HG02763 (cell line): Measurements from ENCODE around the gene GPD2.
A peak's percentile ranks its signal among the peaks of the same experiment; 100 is the strongest.

Source experiments
- ATAC-seq: cut with Tn5 transposase; IDR thresholded peaks from one replicate; pipeline ENCODE4 v1.9.1; 2021; ENCODE audit warnings: mild to moderate bottlenecking, moderate library complexity; ENCODE audit not compliant: unreplicated experiment

The GPD2 gene

GRCh38 chr2:156435718-156436496 lies at the start of gene GPD2:
GPD2 (plus strand) TSS chr2:156436379; CDS start chr2:156476106, 39,727 bp downstream.
- peak; percentile 43 for ATAC-seq

- no peak for ATAC-seq
Observed at GRCh38 chr2:156394033-156394741, 42.0 kb upstream of the GPD2 start.

- peak; percentile 28 for ATAC-seq
Observed at GRCh38 chr2:156396126-156396525, 40.1 kb upstream of the GPD2 start.

GRCh38 chr2:156397229-156397628 lies 39.0 kb upstream of the GPD2 start:
- no peak for ATAC-seq

GRCh38 chr2:156398176-156398575 lies 38.0 kb upstream of the GPD2 start:
- no peak for ATAC-seq

DNA sequence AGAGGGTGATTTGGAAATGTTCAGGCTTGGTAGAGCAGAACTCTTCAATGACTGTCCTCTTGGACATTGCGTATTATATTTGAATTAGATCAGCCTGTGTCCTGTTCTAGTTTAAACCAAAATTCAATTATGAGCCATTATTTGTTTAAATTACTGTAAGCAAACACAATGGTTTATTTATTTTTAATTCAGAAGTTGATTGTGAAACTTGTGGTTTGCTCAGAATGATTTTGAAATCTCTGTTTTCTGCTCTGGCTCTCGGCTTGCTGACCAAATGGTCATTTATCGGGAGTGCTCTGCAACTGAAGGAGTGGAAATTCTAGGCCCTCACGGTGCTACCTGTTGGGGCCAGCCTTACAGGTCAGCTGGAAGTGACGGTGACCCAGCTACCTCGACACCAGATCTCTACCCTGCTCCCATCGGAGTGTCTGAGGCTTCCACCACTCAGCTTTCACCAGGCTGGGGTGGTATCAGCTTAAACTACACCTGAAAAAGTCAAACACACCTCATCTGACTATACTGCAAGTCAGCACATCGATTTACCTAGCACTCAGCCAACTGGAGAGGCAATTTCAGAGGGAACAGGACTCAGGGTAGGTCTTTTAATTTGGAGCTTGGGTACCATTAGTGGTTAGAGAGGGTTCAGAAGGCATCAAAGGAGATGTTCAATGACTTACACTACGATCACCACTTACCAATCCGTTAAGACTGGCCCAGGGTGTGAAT lies 36.8 kb upstream of the GPD2 start:
- ATAC-seq = no peak

DNA sequence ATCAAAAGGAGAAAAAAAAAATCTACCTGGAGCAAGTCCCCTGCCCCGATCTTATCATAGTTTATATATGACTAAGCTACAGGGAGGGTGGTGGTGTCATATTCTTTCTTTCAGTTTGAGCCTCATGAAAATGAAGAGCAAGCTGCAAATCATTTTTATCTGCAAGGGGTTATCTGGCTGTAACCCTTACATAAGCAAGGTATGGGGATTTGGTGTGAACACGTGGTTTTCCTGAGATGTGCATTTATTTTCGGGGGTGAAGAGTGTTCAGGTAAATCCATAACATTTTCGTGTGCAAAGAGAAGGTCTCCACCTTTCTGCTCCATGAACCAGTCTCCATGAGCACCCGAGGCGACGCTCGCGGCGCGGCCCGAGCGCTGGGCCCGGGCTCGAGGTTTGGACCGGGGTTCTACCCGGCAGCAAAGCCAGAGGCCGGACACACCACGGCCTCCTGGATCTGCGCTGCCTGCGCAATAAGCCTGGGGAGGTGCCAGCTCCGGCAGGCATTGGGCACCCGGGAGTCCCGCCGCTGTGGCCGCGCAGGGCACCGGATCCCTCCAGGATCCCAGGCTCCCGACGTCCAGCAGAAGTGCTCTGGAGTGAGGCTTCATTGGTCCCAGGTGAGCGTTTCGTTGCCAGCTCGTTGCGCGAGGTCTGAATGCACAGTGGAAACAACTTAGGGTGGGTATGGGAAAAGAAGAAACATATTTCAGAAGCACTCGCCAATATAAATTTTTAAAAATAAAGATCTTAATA lies 36.1 kb upstream of the GPD2 start:
- ATAC-seq = peak; percentile 32

DNA sequence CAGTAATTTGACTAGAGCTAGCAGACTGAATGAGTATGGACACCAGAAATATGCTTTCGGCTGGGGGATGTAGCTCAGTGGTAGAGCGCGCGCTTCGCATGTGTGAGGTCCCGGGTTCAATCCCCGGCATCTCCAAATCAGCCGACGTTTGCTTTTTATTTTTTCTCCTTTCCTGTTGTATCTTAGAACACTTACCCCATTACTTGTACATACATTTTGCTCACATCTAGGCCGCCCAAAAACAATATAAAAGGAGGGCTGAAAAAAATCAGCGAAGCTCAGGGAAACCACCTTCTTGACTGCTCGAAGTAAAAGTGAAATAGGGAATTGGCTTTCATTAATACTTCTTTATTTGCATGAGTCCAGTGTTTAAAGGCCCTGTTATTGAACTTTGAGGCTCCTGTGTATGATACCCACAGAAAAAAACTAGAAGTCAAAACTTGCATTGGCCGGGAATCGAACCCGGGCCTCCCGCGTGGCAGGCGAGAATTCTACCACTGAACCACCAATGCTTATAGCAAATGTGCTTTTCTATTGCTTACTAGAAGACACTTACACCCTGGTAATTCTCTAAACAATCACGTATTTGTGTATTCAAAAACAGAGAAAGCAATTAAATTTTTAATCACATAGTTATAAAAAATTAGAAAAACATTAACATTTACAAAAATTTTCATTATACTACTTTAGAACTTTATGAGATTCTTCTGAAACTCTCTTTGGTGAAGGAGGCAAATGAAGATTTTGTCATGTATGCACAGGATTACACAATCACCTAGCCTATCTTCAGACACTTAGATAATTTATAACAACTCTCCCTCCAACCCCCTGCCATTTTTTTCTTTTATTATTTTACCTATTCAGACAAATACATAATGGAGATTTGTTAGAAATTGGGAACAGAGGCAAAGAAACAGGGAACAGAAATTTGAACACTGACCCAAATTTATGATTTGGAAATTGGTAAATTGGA lies 35.2 kb upstream of the GPD2 start:
- peak; percentile 70 for ATAC-seq

DNA sequence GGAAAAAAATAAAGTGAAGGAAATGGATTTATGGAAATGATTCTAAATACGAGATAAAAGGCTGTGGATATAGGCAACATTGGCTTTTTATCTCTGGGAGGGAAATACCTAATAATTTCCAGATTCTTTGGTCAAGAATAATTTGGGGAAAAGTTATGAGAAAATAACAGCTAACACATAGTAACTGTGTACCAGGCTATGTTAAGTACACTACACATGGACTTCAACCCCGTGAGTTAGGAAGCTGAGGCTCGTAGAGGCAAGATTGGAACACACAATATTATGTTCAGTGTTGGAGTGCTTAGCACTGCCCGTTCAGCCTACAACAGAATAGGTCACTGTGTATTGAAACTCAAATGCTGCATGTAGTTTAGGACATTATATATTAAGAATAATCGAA lies 34.3 kb upstream of the GPD2 start:
- ATAC-seq = no peak

DNA sequence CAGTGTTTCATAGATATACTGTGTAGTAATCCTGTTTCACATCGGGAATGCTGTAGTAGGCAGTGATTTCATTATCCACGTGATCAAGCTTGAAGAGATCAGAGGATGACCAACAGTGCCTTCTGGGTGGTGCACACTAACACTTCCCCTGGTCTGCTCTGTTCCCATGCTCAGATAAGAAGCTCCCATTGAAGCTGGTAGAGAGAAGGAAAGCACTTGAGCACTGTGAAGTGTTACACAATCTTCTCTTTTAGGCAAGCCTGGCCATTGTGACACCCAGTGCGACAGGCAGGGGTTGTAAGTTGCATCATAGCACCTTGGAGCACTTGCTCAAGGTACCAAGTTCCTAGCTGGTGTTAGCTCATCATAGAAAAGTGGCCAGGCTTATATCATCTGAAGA lies 30.6 kb upstream of the GPD2 start:
- no peak for ATAC-seq

- no peak for ATAC-seq
Observed at GRCh38 chr2:156411835-156412234, 24.3 kb upstream of the GPD2 start.

DNA sequence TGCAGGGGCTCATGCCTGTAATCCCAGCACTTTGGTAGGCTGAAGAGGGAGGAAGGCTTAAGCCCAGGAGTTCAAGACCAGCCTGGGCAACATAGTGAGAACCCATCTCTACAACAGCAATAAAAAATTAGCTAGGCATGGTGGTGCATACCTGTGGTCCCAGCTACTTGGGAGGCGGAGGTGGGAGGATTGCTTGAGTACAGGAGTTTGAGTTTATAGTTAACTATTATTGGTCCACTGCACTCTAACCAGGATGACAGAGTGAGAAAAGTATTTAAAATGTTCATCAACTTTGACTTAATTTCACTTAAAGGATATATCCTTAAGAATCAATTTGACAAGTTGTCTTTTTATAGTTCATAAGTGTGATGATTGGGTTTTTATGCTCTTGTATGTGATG lies 14.3 kb upstream of the GPD2 start:
- no peak for ATAC-seq

GRCh38 chr2:156423674-156424282 lies 12.4 kb upstream of the GPD2 start:
- ATAC-seq = no peak

DNA sequence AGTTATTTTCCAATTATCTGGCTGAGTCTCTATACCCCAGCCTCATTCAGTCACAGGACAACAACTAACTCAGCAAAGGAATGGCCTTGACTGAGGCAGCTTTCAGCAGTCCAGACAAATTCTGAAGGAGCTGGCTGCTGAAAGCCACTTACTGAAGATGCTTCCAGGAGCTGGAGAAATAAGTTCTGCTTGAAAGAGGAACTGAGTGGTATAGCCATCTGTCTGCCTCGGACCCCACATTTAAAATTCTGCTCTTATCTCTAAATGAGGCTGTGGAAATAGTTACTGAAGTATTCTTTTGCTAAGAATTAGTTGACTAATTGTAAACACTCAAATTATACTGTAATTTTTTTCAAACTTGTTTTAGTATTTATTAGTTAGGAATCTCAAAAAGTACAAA lies 9.1 kb upstream of the GPD2 start:
- ATAC-seq = no peak

GRCh38 chr2:156429211-156429610 lies 7.0 kb upstream of the GPD2 start:
- no peak for ATAC-seq

DNA sequence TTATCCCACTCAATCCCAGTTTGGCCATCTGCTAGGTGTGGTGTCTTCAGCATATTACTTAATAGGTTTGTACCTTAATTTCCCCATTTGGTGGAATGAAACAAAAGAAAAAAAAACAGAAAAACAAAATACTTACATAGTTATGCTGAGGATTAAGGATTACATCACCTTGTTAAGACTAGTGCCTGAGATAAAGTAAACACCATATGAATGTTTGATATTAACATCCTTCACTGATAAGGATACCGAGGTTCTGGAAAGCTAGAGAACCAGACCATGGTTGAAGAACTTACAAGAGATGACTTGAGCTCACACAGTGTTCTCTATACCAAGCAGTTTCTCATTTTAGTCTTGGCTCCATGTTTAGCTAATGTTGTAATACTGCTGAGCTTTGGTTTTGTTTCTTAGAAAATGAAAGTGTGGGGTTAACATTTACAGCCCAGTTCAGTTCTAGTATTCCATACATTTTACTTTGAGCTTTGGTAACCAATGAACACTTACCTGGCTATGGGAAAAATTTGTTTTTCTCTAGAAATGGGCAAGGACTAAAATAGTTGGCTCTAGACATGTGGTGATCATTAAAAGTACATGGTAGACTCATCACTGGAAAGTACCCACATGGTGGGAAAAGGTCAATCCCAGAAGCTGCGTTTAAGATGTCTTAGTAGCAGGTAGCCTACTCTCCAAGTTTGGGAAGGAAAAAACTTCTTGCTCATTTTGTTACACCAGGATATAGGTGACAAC lies 5.8 kb upstream of the GPD2 start:
- ATAC-seq = peak; percentile 13

- peak; percentile 60 for ATAC-seq
Observed at GRCh38 chr2:156430980-156431358, 5.2 kb upstream of the GPD2 start.

DNA sequence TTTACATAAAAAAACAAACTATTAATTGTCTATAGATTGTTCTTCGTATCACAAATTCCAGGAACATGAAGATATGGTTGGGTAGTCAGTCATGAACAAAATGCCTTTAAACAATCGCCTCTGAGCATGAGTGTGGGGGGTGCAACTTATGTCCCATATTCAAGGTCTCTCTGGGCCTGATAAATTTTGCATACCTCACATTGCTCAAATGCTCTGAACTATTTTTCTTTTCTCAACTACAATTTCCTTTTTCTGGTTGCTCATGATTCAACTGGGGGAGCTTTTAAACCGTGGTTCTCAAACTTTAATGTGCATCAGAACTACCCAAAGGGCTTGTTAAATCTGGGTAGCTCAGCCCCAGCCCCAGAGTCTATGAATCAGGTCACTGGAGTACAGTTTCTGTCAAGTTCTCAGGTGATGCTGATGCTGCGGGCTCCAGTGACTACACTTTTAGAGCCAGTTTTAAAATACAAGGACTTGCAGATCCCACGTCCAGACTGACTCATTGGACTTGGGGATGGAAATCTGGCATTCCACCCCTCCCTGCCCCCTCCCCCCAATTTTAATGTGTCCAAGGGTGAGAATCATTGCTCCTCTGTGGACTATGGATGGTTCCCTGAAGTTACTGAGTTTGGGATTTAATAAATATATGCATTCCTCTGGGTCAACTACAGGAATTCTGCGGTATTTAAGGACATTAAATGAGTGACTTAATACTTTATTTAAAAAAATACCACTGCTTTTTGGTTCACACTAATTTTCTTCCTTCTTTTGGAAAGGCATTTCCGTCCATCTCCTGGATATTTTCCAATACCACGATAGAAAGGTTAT lies 1.5 kb upstream of the GPD2 start:
- ATAC-seq = no peak
